Thyroid gland (tissue), 4 donors: ENCODE measurements around the gene HHIP. TPM values are rescaled to one million over a fixed set of nuclear protein-coding genes. Genes with fewer than 3 reads are reported as not detected.

Experiments used
- DNase-seq, 2 donors: peaks; one replicate each; pipeline ENCODE4 v3.0.0-alpha.2; 2019
- H3K27ac ChIP-seq, 3 donors: fragments of 200-600 bp; sonication (generic); 1 replicate in 2 of 3; 2 replicates in 1 of 3; pipeline ENCODE4 v1.5.1; 2016 to 2019; ENCODE audit warnings: mild to moderate bottlenecking in 1 of 3, moderate library complexity in 1 of 3
- H3K27me3 ChIP-seq: fragments of 200-600 bp; sonication (generic); one replicate; pipeline ENCODE4 v1.5.1; 2019
- H3K36me3 ChIP-seq, 2 donors: fragments of 200-600 bp; sonication (generic); one replicate each; pipeline ENCODE4 v1.5.1; 2016 to 2019
- H3K4me1 ChIP-seq, 2 donors: fragments of 200-600 bp; sonication (generic); one replicate each; pipeline ENCODE4 v1.5.1; 2017 to 2019
- H3K4me3 ChIP-seq, 3 donors: fragments of 200-600 bp; sonication (generic); replicated peaks in 1 of 3; 1 replicate in 2 of 3; 2 replicates in 1 of 3; pipeline ENCODE4 v1.5.1; 2016; ENCODE audit warnings: mild to moderate bottlenecking in 1 of 3
- H3K9me3 ChIP-seq: fragments of 200-600 bp; sonication (generic); one replicate; pipeline ENCODE4 v1.5.1; 2017
- CTCF ChIP-seq, 6 experiments: fragments of 200-600 bp in 3 of 6; fragments of 450-650 bp in 3 of 6; sonication (generic) in 3 of 6; IDR thresholded peaks; one replicate each; pipeline ENCODE4 v1.5.1; 2016 to 2019; ENCODE audit warnings: antibody characterized with exemption in 6 of 6, mild to moderate bottlenecking in 2 of 6, inconsistent platforms in 1 of 6, moderate library complexity in 1 of 6
- POLR2A ChIP-seq, 2 donors: fragments of 450-650 bp; IDR thresholded peaks; one replicate each; pipeline ENCODE4 v1.6.1; 2017; ENCODE audit warnings: antibody characterized with exemption in 2 of 2, mild to moderate bottlenecking in 2 of 2, moderate library complexity in 1 of 2
- WGBS, 2 donors: methylation state at CpG; one replicate each; pipeline ENCODE4 v1.1.5; 2017; 5-methylcytosine and 5-hydroxymethylcytosine counted together
- intact Hi-C: fragments of 100-400 bp; cut with DNase I; formaldehyde crosslinking; loops from one replicate; pipeline ENCODE4 v1.15.1; 2023
- total RNA-seq, 4 donors: library from RNA; depleted of rRNA; stranded (reverse); fragments of >200 nt; gene quantifications; one replicate each; pipeline ENCODE4 v1.2.3, GENCODE V29; 2016

HHIP gene
- total RNA-seq, 4 donors from 2014 or later: 0.33 to 0.81 (median 0.47) TPM

- Histone ChIP-seq H3K27me3 (peaks cover 6% of the 10 kb centered on the region), H3K9me3 (no peaks in the 10 kb centered on the region), H3K36me3 (no peaks in the 10 kb centered on the region), H3K4me3 (no peak overlapping the region), H3K27ac (no peak overlapping the region), H3K4me1 (peaks cover 5 to 19% of the 10 kb centered on the region in 2 donors)
- 93 to 98% methylated on average over 1 of the region's 1 CpG for WGBS, 2 donors
- DNase-seq: no peak
- no peak for TF ChIP-seq CTCF (IDR thresholded peaks at IDR 0.05)
- TF ChIP-seq POLR2A (IDR thresholded peaks at IDR 0.05): no peak
- intact Hi-C loops: no loop called here
Observed at GRCh38 chr4:144649646-144650045, 3.7 kb downstream of the HHIP start.

DNA sequence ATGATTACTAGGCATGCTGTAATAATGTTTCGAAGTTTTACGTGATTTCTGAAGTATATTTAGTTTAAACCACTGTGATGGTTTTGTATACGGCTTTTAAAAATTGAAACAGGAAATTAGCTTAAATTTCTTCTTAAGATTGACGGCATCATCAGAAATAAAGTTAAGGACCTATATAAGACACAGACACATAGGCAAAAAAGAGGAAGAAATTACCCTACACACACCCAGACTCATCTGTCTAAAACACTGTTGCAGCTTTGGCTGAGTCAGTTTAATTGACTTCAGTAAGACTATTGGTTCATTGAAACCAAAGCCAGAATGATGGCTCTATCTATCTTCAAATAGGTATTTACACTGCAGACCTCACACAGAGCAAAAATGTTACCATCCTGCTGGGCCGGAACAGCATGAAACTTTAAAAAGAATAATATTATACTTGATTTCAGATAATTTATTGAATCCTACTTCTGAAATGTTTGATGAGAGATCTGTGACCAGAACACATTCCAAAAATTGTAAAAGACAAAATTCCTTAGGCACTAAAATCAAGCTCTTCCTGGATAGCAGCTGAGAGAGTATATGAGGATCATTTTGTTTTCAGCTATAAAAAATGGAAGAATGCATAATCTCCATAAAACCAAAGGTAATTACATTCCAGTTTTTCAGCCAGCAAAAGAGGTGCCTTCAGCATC is 4.5 kb downstream of the HHIP start:
- Histone ChIP-seq H3K4me1 (peaks cover under 1 to 15% of the 10 kb centered on the region in 2 donors), H3K9me3 (no peaks in the 10 kb centered on the region), H3K27me3 (peaks cover 6% of the 10 kb centered on the region), H3K36me3 (no peaks in the 10 kb centered on the region), H3K27ac (no peak overlapping the region), H3K4me3 (no peak overlapping the region)
- intact Hi-C loops: no loop called here
- TF ChIP-seq CTCF (IDR thresholded peaks at IDR 0.05) (no peak), POLR2A (IDR thresholded peaks at IDR 0.05) (no peak)
- WGBS, 2 donors: 93 to 94% methylated on average over 5 of the region's 5 CpGs
- no peak for DNase-seq

DNA sequence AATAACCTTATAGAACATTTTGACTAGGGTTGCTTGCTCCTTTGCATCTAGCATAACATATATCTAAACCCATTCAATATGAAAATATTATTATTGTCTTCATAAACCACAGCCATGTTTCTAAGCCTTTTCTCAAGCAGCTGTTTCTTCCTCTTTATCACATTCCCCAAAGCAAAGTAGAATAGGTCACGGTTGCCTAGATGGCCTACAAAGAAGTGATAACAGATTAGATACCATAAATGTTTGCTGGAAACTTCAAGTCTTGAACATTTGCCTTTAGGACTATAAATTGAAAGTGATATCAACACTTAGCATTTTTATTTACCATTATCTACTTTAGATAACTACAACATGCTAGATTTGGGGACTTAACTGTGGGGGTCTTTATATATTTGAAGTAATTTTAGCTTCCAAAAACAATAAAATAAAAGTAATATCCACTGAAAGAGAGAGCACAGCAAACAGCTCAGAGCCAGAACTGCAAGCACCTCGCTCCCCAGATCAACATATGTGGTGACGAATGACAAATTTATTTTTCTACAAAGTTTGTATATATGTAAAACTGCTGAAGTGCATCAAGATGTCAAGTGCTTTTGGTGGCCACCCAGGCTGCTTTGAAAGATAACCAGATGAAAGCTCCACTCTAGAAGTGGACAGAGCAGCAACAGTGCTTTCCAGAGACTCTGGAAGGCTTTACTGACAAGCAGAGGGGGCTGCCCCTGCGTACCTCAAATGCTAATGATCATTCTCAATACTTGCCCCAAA is 8.0 kb downstream of the HHIP start:
- DNase-seq: no peak
- Histone ChIP-seq H3K4me3 (no peak overlapping the region), H3K27me3 (no peaks in the 10 kb centered on the region), H3K36me3 (no peaks in the 10 kb centered on the region), H3K4me1 (no peaks in the 10 kb centered on the region), H3K9me3 (no peaks in the 10 kb centered on the region), H3K27ac (no peak overlapping the region)
- intact Hi-C loops: no loop called here
- TF ChIP-seq CTCF (IDR thresholded peaks at IDR 0.05): no peak
- no peak for TF ChIP-seq POLR2A (IDR thresholded peaks at IDR 0.05)
- 81 to 85% methylated on average over 4 of the region's 4 CpGs for WGBS, 2 donors

DNA sequence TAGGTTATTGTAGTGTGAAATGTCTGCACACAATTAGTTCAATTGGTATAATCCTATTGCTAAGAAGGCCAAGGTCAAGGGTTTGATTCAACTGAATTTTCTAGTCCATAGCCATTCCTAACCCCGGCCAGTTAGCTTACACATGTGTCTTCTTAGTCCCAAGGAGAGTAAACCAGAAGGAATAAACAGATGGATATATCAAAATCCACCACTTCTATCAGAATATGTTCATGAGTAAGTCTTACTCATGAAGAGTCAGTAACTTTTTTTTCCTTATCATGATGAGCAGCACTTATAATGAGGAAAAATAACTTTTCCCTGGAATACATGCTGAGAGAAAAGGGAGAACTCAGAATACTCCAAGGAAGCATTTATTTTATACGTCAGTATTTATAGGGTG is 9.5 kb downstream of the HHIP start:
- Histone ChIP-seq H3K9me3 (no peaks in the 10 kb centered on the region), H3K4me3 (no peak overlapping the region), H3K36me3 (no peaks in the 10 kb centered on the region), H3K27me3 (no peaks in the 10 kb centered on the region), H3K4me1 (no peaks in the 10 kb centered on the region), H3K27ac (no peak overlapping the region)
- intact Hi-C loops: no loop called here
- WGBS, 2 donors: 94 to 96% methylated on average over 2 of the region's 2 CpGs
- TF ChIP-seq POLR2A (IDR thresholded peaks at IDR 0.05) (no peak), CTCF (IDR thresholded peaks at IDR 0.05) (no peak)
- no peak for DNase-seq

GRCh38 chr4:144656850-144657249 is 10.9 kb downstream of the HHIP start:
- no peak for DNase-seq
- TF ChIP-seq CTCF (IDR thresholded peaks at IDR 0.05) (no peak), POLR2A (IDR thresholded peaks at IDR 0.05) (no peak)
- Histone ChIP-seq H3K36me3 (no peaks in the 10 kb centered on the region), H3K27me3 (no peaks in the 10 kb centered on the region), H3K4me3 (no peak overlapping the region), H3K4me1 (no peaks in the 10 kb centered on the region), H3K27ac (no peak overlapping the region), H3K9me3 (no peaks in the 10 kb centered on the region)
- 54% methylated on average over 2 of the region's 2 CpGs for WGBS, 2 donors
- intact Hi-C loops: no loop called here
